Dendritic cell treated with granulocyte-macrophage colony-stimulating factor and Interleukin-4, amounts not matched to agents 40 ng/mL and 50 ng/mL, for 4 days (primary cell): ENCODE measurements around the gene WDR35.
"Not testable (repeated sequence)": the region's sequence is repeated elsewhere in the genome, so short reads cannot be mapped to it uniquely, and the experiment has no call there.

Source experiments
- H3K27ac Mint-ChIP-seq: one replicate; pipeline ENCODE4 v1.8.0; 2022; ENCODE audit warnings: mild to moderate bottlenecking, mixed read lengths
- H3K27me3 Mint-ChIP-seq: one replicate; pipeline ENCODE4 v1.8.0; 2022; ENCODE audit warnings: mild to moderate bottlenecking, mixed read lengths
- H3K36me3 Mint-ChIP-seq: one replicate; pipeline ENCODE4 v1.8.0; 2022; ENCODE audit warnings: low read depth, mixed read lengths
- H3K4me1 Mint-ChIP-seq: one replicate; pipeline ENCODE4 v1.8.0; 2022; ENCODE audit warnings: low read depth, mixed read lengths
- H3K4me3 Mint-ChIP-seq: one replicate; pipeline ENCODE4 v1.8.0; 2022; ENCODE audit warnings: mild to moderate bottlenecking, moderate library complexity, mixed read lengths
- H3K9me3 Mint-ChIP-seq: one replicate; pipeline ENCODE4 v1.8.0; 2022; ENCODE audit warnings: mixed read lengths
- intact Hi-C: fragments of 100-400 bp; cut with micrococcal nuclease; formaldehyde crosslinking; loops from one replicate; pipeline ENCODE4 v1.15.0; 2022

WDR35 gene

DNA sequence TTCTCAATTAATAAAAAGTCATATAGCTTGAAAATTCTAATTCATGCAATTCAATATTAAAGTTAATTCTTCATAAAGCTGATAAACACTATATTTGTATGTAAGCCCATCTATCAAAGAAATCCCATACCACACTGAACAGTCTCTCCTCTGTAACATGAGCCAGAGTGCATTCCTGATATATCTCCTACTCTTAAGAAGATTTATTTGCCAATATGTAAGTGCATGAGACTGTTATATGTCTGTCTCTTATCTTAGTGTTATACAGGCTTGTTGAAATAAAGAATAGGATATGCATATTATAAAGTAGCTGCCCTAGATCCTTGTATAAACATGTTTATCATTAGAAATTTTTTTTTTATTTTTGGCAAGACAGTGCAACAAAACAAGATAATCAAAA is 47.7 kb downstream of the WDR35 start:
- intact Hi-C loops, result no loop called here
- Mint-ChIP-seq H3K27ac (no peak overlapping the region), H3K36me3 (no peaks in the 10 kb centered on the region), H3K4me3 (no peak overlapping the region), H3K9me3 (no peaks in the 10 kb centered on the region), H3K4me1 (no peaks in the 10 kb centered on the region), H3K27me3 (no peaks in the 10 kb centered on the region)

DNA sequence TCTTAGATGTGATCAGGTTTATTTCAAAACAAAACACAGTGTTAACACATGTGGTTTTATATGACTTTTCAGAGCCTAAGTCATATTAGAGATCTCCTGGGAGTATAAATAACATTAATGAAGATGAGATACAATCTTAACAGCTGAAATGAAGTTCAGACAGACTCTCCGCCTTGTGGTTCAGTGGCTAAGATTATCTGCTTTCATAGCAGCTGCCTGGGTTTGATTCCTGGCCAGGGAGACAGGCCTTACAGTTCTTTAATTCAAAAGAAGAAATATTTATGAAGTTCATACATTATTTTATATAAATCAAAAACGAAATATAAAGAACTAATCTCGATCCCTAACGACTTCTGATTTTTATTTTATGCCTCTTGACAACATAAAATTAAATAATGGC is 52.9 kb downstream of the WDR35 start:
- Mint-ChIP-seq H3K4me3 (no peak overlapping the region), H3K27ac (no peak overlapping the region), H3K9me3 (no peaks in the 10 kb centered on the region), H3K27me3 (no peaks in the 10 kb centered on the region), H3K36me3 (no peaks in the 10 kb centered on the region), H3K4me1 (no peaks in the 10 kb centered on the region)
- intact Hi-C loops, result no loop called here

DNA sequence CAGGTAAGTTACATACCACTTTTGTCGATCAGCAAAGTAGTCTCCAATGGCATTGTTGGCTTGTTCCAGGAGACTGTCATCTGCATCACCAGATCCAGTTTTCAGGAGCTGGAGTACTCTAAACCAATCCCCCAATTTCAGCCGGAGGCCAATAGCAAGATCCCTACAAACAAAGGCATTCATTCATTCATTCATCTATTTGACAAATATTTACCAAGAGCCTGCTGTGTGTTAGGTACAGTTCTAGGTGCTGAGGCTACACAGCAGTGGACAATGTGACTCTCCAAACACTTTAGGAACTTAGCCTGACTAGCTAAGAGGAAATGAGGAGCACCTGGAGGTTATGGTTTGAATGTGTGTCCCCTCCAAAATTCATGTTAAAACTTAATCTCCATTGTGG is 53.7 kb downstream of the WDR35 start:
- no peak overlapping the region for H3K27ac Mint-ChIP-seq
- H3K4me3 Mint-ChIP-seq, result no peak overlapping the region
- no peaks in the 10 kb centered on the region for H3K27me3 Mint-ChIP-seq
- no peaks in the 10 kb centered on the region for H3K9me3 Mint-ChIP-seq
- H3K4me1 Mint-ChIP-seq, result no peaks in the 10 kb centered on the region
- intact Hi-C loops, result no loop called here
- H3K36me3 Mint-ChIP-seq, result no peaks in the 10 kb centered on the region

DNA sequence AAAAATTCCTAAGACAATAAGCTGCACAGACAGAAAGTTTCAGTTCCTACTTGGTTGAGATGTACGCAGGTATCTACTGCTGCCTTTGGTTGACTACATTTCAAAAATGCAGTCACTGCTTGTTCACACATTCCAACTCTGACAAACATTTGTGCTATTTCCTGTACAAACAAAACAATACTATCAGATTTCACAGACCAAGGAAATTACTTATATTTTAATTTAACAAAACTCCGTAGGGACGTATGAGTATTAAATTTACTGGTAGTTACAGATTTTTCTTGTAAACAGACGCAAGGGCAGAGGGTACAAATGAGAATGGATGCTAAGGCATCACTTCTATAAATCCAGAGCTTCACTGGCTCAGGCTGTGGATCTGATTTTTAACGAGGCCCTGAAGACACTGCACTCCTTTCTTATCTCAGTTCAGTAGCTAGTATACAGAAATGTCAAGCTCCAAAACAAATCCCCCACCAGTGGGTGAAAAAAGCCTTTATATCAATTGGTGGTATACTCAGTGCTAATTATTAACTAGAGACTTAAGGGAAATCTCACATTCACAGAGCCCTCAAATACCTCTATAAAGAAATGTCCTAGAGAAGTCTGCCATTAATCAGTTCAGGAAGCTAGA is 56.4 kb downstream of the WDR35 start:
- Mint-ChIP-seq H3K27ac (no peak overlapping the region), H3K4me1 (no peaks in the 10 kb centered on the region)
- intact Hi-C loops, result no loop called here

DNA sequence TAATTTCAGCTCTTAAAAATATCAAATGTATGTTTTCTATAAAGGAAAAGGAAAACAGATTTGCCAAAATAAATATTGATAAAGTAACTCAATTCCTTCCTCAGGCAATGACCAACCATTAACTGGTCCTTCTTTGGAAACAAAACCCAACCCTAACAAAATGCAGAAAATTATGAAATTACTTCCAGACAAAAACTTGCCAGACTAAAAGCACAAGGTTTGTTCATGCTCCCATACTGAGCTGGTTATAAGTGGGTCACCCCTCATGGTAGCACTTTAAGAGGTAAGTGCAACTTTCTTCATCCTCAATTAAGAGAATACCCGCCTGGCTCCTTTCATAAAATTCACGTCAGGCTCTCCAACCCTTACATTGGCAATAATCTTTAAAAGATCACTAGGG is 57.0 kb downstream of the WDR35 start:
- intact Hi-C loops, result no loop called here

More for the DNA sequence above, 56.4 kb downstream of the WDR35 start:
- Mint-ChIP-seq H3K27me3 (no peaks in the 10 kb centered on the region), H3K9me3 (no peaks in the 10 kb centered on the region), H3K36me3 (no peaks in the 10 kb centered on the region), H3K4me3 (no peak overlapping the region)

DNA sequence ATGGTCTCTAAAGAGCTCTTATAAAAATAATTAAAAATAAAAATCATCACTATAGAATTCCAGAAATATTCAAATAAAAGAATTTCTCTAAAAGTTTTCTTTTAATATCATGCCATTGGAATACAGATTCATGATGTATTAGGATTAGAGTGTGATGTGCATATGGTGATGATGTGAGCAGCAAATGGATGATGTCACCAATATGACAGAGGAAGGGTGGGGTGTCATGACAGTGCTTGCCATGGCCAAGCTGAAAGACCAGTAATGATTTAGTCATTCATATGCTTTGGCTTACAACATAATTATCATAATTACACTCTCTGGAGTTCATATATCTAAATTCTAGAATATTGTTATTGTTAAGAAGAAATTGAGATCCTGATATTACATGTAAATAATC is 60.7 kb downstream of the WDR35 start:
- intact Hi-C loops, result no loop called here
- Mint-ChIP-seq H3K4me1 (no peaks in the 10 kb centered on the region), H3K27ac (no peak overlapping the region), H3K36me3 (peaks cover 16% of the 10 kb centered on the region), H3K9me3 (peaks cover 31% of the 10 kb centered on the region), H3K4me3 (no peak overlapping the region), H3K27me3 (no peaks in the 10 kb centered on the region)

More for the DNA sequence above, 57.0 kb downstream of the WDR35 start:
- H3K4me3 Mint-ChIP-seq, result no peak overlapping the region
- no peaks in the 10 kb centered on the region for H3K36me3 Mint-ChIP-seq
- H3K27ac Mint-ChIP-seq, result no peak overlapping the region
- H3K9me3 Mint-ChIP-seq, result peaks cover 4% of the 10 kb centered on the region
- no peaks in the 10 kb centered on the region for H3K27me3 Mint-ChIP-seq
- H3K4me1 Mint-ChIP-seq, result no peaks in the 10 kb centered on the region

DNA sequence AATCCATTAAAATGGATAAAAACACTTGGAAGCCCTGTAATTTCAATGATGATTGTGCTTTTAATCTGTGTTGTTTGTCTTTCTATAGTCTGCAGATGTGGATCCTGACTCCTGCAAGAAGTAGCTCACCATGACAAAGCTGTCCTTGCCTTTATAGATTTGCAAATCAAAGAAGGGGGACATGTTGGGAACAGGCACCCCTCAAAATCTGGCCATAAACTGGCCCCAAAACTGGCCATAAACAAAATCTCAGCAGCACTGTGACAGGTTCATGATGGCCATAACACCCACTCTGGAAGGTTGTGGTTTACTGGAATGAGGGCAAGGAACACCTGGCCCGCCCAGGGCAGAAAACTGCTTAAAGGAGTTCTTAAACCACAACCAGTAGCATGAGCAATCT is 62.1 kb downstream of the WDR35 start:
- Mint-ChIP-seq H3K36me3 (peaks cover 16% of the 10 kb centered on the region), H3K9me3 (peaks cover 31% of the 10 kb centered on the region)
- H3K27me3 Mint-ChIP-seq, intact Hi-C loops, H3K4me3 Mint-ChIP-seq, H3K27ac Mint-ChIP-seq, H3K4me1 Mint-ChIP-seq: not testable (repeated sequence)

DNA sequence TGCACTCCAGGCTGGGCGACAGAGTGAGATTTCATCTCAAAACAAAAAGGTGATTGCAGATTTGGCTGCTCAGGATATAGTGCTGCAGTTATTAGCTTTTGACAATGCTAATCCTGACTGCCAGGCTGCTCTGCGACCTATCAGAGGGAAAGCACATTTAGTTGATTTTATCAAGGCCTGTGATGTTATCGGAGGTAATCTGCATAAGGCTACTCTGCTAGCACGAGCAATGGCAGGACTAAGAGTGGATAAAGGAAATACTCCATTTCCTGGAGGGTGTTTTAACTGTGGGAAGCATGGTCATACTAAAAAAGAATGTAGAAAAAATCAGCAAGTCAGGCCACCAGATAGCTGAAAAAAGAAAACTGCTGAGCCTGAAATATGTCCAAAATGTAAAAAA is 65.4 kb downstream of the WDR35 start:
- H3K4me3 Mint-ChIP-seq, intact Hi-C loops: not testable (repeated sequence)

DNA sequence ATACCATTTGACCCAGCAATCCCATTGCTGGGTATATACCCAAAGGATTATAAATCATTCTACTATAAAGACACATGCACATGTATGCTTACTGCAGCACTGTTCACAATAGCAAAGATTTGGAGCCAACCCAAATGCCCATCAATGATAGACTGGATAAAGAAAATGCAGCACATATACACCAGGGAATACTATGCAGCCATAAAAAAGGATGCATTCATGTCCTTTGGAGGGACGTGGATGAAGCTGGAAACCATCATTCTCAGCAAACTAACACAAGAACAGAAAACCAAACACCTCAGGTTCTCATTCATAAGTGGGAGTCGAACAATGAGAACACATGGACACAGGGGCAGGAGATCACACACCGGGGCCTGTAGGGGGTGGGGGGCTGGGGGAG is 67.7 kb downstream of the WDR35 start:
- H3K27ac Mint-ChIP-seq, H3K4me3 Mint-ChIP-seq, intact Hi-C loops, H3K4me1 Mint-ChIP-seq, H3K27me3 Mint-ChIP-seq: not testable (repeated sequence)
- Mint-ChIP-seq H3K9me3 (peaks cover 27% of the 10 kb centered on the region), H3K36me3 (peaks cover 11% of the 10 kb centered on the region)

More for the DNA sequence above, 65.4 kb downstream of the WDR35 start:
- not testable (repeated sequence) for H3K27me3 Mint-ChIP-seq, H3K4me1 Mint-ChIP-seq, H3K27ac Mint-ChIP-seq
- Mint-ChIP-seq H3K9me3 (peaks cover 31% of the 10 kb centered on the region), H3K36me3 (peaks cover 16% of the 10 kb centered on the region)

DNA sequence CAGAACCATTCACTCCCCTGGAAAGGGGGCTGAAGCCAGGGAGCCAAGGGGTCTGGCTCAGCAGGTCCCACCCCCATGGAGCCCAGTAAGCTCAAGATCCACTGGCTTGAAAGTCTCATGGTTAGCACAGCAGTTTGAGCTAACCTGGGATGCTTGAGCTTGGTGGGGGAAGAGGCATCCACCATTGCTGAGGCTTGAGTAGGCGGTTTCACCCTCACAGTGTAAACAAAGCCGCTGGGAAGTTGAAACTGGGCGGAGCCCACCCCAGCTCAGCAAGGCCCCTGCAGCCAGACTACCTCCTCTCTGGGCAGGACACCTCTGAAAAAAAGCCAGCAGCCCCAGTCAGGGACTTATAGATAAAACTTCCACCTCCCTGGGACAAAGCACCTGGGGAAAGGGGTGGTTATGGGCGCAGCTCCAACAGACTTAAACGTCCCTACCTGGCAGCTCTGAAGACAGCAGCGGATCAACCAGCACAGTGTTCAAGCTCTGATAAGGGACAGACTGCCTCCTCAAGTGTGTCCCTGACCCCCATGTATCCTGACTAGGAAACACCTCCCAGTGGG is 73.4 kb downstream of the WDR35 start:
- no peaks in the 10 kb centered on the region for H3K27me3 Mint-ChIP-seq
- no peaks in the 10 kb centered on the region for H3K36me3 Mint-ChIP-seq
- H3K4me1 Mint-ChIP-seq, result no peaks in the 10 kb centered on the region
- no peak overlapping the region for H3K27ac Mint-ChIP-seq
- intact Hi-C loops, result no loop called here
- no peak overlapping the region for H3K4me3 Mint-ChIP-seq
- H3K9me3 Mint-ChIP-seq, result peaks cover 9% of the 10 kb centered on the region

DNA sequence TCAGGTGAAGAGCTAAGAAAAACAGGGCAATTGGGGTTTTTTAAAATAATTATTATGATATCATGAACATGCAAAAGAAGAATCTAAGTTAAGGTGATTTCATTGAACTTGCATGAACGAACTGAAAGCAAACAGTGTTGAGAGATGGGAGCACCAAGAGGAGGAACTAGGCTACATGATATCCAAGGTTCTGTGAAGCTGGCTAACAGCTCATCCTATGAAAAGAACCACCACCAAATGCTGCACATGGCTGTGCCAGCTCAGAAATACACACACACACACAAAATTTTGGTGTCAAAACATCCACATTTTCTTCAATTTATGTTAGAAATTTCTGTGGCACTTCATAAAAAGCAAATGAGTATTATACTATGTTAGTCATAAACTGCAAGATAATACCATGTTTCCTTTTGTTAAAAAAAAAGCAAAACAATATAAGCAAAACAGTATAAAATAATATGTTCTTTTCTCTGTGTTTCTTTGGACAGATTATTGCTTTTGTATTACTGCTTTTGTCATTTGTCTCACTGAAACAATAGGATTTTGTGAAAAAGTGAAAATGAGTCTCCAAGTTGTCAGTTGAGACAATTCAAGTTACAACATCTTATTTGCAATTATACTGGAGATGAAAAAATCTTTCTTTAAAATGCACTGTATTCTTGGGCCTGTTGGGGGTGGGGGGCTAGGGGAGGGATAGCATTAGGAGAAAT is 75.5 kb downstream of the WDR35 start:
- Mint-ChIP-seq H3K4me1 (no peaks in the 10 kb centered on the region), H3K9me3 (peaks cover 9% of the 10 kb centered on the region), H3K27me3 (no peaks in the 10 kb centered on the region), H3K36me3 (no peaks in the 10 kb centered on the region), H3K4me3 (no peak overlapping the region), H3K27ac (no peak overlapping the region)
- intact Hi-C loops, result no loop called here

DNA sequence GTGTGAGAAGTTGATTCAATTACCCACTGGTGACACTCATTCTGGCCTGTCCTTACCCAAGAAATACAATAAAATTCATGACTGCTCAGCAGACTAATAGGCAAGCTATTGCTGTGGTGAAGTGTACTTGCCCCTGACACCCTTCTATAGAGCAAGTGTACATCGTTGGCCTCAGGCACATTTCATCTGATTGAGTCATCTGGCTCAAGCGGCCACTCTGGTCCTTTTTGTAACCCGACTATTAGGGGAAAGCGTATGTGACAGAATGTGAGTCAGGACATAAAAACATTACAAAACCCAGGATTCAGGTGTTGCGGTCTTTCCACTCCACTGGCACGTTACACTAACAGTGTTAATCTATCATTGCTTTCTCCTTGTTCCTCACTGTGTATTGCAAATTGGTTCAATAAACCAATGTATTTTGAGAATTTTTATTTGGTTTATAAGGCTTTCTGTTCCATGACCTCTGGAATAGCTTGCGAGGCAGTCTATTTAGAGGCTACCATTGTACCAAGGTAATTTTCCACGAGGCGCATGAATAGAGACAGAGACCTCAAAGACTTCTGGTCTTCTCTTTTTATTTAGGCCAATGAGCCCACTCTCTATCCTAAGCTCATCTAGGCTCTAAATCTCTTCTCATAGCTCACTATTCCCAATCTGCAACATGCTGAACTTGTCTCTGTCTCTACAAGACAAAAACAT is 77.9 kb downstream of the WDR35 start:
- Mint-ChIP-seq H3K9me3 (no peaks in the 10 kb centered on the region), H3K4me1 (no peaks in the 10 kb centered on the region), H3K4me3 (no peak overlapping the region), H3K27ac (no peak overlapping the region), H3K27me3 (peaks cover 2% of the 10 kb centered on the region), H3K36me3 (no peaks in the 10 kb centered on the region)
- intact Hi-C loops, result no loop called here

DNA sequence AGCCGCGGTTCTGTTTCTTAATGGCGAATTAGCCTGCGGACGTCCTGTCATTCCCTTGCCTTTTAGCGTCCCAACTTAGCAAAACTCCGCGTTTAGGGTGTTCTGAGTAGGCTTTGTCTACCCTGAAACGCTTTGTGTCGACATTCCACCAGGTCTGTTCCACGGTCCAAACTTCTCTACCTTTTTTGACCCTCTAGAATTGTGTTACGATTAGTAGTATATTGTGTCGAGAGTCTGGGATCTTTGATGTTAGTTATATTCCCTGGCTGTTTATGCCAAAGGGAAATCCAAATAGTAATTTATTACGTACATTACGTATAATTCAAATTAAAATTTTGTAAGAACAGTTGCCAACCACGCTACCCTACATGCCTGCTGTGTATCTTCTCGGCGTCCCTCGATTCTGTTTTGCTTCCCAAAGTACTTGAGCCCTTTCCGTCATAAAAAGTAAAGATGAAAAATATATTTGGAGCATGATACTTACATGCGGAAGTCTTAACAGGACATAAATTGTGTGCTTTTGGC is 87.6 kb downstream of the WDR35 start:
- Mint-ChIP-seq H3K4me1 (peaks cover 31% of the 10 kb centered on the region), H3K4me3 (peak overlapping the region; percentile 90), H3K27ac (peak overlapping the region; percentile 98), H3K27me3 (peaks cover 6% of the 10 kb centered on the region), H3K9me3 (no peaks in the 10 kb centered on the region), H3K36me3 (peaks cover 22% of the 10 kb centered on the region)
- intact Hi-C loops, result loop anchor here (2.0 to 5.0 kb wide), 4 partner anchors 90 to 920 kb away; partner anchors contain the start of genes LDAH and WDR35
